ENCODE measurements around the gene MOGAT3.

The MOGAT3 gene

DNA sequence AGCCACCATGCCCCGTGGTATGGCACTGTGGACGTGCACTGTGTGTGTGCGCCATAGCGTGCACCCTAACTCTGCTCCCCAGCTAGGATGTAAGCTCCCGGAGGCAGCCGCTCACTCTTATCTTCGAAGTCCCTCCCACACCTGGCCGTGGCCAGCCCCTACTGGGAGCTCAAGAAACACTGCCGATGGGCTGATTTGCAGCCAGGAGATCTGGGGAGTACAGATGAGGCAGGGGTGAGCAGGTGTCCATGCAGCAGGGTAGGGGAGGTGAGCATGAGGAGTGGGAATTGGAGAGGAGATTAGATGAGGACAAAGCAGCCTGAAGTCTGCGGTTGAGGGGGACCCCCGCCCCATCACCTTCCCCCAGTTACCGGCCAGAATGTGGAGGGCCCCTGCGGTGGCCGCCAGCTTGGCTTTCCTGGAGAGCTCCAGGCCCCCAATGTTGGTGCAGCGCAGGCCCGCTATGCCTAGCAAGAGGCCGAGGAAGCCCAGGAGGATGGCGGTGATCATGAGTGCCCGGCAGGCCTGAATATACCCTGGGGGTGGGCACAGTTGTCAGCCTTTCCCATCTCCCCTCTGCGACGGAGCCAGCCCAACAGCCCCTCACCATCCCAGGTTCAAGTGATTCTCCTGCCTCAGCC is 33.2 kb upstream of the MOGAT3 start:
- no peak for DNase-seq (ENCODE audit: low read depth, low spot score)

DNA sequence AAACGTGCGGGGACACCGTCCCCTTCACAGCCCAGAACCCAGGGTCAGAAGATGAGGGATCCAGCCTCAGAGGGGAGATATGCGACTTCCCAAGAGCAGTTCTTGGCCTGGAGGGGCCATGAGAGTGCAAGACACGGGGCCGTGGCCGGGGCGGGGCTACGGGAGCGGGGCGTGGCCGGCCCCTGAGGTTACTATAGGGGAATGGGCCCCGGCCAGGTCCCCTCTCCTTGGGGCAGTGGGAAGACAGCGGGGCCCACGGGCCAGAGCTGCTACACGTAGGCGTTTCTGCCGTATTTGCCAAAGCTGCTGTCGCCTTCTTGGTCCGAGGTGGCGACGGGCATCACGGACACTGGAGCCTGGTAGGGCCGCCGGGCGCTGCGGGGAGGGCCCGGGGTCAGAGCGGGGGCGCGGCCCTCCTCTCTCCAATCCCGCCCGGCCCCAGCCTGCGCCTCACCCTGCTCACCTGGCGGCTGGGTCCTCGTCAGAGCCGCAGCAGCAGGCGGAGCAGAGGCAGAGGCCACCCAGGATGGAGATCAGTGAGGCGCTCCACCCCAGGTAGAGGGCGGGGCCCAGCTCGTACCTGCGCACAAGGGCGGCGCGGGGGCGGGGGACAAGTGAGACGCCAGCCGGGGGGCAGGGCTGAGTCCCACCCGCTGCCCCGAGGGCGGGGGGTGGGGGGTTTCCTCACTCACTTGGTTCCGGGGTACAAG is 31.5 kb upstream of the MOGAT3 start:
- DNase-seq (ENCODE audit: low read depth, low spot score) = no peak

DNA sequence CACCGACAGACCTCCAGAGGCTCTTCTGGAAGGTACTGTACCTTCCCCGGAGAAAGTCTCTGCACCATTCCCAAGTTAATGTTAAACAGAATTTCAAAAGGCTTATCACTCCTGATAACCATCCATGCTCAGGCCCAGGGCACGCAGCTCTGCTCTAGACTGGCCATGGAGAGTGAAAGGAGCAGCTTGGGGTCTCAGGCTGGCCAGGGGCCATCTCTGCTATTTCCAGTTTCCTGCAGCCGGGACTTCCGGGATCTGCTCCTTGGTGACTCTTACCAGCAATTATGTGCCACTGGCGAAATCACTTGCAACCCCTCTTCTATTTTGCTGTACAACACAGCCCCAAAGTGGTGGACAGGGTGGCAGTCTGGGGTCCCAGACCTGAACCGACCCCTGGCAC is 30.8 kb upstream of the MOGAT3 start:
- no peak for DNase-seq (ENCODE audit: low read depth, low spot score)

DNA sequence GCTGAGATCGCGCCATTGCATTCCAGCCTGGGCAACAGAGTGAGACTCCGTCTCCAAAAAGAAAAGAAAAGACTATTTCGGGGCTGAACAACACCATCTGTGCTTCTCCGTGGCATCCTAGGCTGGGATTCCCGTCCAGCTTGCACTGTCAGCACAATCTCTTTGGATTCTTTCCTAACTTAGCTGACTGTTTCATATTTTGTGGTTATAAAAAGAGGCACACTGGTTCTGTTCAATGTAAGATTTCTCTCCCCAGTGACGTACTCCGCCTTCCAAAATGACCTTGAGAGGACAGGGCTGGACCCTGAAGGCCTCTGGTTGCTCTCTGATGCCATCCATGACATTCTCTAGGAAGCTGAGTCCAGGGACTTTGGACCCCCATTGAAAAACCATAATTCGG is 25.9 kb upstream of the MOGAT3 start:
- DNase-seq (ENCODE audit: low read depth, low spot score) = no peak

DNA sequence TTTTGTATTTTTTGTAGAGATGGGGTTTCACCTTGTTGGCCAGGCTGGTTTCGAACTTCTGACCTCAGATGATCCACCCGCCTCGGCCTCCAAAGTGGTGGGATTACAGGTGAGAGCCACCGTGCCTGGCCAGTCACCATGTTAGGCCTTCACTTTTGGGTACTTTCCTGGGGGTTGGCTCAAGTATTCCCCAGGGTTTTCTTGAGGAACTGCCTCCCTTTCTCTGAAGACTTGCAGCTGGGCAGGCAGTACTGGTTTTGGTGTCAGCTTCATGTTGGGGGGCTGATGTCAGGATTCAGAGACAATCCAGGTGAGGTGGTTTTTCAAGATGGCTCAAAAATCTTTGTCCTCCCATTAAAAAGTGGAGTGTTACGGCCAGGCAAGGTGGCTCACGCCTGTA is 24.8 kb upstream of the MOGAT3 start:
- no peak for DNase-seq (ENCODE audit: low read depth, low spot score)

DNA sequence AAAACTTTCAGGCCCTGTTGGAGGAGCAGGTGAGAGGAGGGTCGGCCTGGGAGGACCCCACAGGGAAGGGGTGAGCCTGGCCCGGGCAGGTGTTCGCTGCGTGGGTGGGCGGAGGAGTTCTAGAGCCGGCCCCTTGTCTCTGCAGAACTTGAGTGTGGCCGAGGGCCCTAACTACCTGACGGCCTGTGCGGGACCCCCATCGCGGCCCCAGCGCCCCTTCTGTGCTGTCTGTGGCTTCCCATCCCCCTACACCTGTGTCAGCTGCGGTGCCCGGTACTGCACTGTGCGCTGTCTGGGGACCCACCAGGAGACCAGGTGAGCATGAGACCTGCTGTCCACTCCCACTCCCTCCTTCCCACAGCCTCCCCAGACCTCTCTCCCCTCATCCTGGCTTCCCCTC is 22.7 kb upstream of the MOGAT3 start:
- no peak for DNase-seq (ENCODE audit: low read depth, low spot score)

DNA sequence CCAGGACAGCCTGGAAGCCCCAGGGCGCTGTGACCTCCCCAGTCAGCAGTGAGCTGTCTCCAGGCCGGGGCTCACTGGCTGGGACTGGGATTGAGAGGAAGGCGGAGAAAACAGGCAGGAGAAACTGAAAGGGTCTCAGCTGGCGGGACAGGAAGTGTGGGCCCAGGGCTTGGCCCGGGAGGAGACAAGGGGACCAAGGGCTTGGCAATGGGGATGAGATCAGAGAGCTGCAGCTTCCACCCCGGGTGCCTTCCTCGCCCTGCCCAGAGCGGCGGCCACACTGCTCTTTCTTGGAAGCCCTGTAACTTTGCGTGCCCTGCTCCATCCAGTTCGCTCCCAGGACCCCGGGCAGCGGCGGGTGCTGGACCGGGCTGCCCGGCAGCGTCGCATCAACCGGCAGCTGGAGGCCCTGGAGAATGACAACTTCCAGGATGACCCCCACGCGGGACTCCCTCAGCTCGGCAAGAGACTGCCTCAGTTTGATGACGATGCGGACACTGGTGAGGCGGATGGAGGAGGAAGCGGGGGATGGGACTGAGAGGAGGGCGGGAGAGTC is 21.5 kb upstream of the MOGAT3 start:
- DNase-seq (ENCODE audit: low read depth, low spot score) = no peak

DNA sequence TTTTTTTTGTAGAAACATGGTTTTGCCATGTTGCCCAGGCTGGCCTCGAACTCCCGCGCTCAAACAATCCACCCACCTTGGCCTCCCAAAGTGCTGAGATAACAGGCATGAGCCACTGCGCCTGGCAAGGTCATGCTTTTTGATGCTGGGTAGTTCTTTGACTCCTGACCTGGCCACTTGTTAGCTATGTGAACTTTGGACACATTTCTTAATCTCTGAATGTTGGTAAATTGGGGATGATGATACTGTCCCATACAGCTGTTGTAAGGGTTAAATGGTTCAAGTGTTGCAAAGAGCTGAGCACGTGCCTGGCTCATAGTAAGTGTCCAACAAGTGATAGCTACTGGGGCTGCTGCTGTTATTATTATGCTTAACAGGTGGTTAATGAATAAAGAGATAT is 19.5 kb upstream of the MOGAT3 start:
- no peak for DNase-seq (ENCODE audit: low read depth, low spot score)

DNA sequence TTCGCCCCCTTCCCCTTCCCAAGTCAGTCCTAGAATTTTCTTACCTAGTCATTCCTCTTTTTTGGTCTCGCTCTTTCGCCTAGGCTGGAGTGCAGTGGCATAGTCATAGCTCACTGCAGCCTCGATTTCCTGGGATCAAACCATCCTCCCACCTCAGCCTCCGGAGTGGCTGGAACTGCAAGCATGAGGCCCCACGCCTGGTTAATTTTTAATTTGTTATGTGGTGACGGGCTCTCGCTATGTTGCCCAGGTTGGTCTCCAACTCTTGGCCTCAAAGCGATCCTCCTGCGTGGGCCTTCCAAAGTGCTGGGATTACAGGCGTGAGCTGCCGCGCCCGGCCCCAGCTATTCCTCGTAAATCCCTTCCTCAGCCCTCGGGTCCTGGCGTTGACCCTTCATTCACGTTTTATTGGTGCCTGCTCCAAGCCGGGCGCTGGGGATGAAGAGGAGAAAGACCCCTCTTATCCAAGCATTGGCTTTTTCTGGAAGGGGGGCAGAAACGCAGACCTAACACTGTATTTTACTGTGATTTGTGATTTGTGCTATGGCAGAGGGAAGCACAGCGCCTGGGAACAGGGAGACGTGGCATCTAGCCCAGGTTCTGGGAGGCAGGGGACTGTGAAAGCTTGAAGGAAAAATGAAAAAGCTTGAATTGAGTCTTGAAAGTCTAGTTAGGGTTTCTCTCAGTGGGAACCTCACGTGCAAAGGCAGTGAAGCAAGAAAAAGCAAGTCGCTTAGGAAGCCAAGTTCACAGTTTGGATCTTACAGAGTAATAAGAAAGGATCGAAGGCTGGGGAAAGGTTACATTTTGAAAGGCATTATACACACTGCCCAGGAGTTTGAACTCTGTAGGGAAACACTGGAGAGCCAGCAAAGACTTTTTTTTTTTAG is 17.6 kb upstream of the MOGAT3 start:
- DNase-seq (ENCODE audit: low read depth, low spot score) = no peak

DNA sequence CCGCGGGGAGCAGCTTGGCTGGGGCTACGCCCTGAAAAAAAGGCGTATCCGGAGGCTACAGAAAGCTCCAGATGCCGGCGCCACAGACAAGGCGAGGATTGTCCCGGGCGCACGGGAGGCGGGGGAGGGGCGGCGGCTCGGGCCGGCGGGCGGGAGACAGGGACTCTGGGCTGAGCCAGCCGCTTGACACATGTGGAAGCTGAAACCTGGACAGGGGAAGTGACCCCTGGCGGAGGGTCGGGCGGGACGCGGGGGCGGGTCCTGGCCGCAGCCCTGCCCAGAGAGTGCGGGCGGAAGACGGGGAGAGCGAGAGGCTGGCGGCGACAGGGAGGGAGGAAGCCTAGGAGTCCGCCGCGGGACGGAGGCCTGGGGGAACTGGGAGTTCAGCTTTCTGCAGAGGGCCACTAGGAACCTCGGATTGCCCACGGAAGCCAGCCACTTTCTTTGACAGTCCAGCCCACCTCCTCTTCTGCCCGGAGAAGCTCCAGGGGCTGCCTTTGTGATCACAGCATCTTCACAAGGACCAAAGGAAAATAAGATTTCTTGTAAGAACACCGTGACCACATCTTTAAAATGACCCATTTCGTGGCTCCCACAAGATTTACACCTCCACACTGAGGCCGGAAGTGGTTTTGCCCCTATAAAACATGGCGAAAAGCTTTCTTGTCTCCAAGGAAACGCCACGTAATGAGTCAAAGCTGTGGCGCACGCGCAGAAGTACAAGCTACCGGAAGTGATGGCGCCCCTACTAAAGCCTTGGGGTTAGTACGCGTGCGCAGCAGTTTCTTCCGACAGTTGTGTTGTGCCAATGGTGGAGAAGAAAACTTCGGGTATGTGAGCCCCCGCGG is 16.8 kb upstream of the MOGAT3 start, which contains the start of the genes PLOD3 and ZNHIT1:
Gene PLOD3, minus strand, starts transcription at position 194 of the 848 bp plus-strand sequence. CDS start 307 bp downstream, outside the sequence.
Gene ZNHIT1, plus strand, starts transcription at position 778 of the 848 bp plus-strand sequence. Its CDS starts 31 bp downstream, at position 809.
- peak; percentile 89 for DNase-seq (ENCODE audit: low read depth, low spot score)

DNA sequence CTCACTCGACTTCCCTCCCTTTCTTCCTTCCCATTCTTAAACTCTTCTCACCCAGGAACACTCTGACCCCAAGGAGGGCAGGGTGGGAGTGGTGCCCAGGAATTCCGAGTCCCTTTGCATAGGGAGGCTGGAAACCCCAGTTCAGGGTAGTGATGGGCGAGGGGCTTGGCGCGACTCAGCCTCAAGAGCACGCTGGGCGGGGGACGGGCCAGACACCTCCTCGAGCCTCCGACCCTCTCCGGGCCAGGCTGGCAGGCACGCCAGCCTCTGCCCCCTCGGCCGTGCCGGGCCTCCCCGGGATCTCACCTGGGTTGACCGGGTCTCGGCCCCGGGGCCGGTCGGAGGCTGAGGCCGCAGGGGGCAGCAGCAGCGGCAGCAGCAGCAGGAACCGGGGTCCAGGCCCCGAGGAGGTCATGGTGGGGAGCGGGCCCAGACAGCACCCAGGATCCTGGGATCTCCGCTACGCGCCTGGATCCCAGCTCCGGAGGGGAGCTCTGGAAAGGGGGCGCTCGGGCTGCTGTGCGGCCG is 16.1 kb upstream of the MOGAT3 start:
- DNase-seq (ENCODE audit: low read depth, low spot score) = no peak

DNA sequence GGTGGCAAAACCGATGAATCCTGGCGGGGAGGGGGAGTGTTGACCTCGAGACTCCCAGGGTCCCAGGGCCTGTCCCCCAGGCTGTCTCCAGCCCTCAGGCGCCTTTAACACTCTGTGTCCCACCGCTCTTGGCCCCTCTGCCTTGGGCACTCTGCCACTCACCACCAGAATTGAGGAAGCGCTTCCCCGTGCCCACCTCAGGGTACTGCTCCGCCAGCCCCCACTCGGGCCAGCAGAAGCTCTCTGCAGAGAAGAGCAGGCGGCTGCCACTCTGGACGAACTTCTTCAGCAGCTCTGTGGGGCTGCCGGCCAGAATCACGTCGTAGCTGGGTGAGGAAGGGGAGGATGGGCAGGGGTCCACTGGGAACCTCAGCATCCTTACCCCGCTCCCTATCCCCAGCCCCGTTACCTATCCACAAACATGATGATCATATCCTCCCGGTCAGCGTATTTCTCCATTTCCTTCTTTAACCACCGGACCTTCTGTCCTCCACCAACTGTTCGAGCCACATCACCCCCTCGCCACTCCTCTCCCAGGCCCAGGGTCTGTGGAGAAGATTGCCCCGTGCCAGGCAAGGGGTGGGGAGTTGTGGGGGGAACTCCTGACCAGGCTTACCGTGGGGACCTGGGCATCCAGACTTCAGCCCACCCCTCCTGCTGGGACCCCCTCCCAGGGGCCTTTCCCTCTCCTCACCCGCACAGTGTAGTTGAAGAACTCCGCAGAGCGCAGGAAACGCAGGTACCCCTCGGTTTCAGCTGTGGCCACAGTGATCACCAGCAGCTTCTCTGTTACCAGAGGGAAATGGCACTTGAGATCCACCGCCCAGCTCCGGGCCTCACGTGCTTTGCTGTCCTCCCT is 15.4 kb upstream of the MOGAT3 start:
- DNase-seq (ENCODE audit: low read depth, low spot score) = no peak

DNA sequence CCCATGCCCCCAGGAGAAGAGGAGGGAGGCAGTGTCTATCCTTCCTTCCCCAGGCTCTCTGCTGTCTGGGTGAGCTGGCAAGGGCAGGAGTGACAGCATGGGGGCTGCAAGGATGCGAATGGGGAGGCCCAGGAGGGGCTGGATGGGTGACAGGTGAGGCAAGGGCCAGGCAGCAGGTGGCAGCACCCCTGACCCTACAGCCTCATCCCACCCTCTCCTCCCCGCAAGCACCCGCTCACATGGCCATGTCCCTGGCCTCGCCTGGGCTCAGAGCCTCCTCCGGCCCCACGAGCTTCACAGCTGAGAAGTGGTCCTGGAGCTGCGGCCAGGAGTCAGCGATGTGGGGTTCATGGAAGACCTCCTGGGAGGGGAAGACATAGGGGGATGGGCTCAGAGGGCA is 11.2 kb upstream of the MOGAT3 start:
- DNase-seq (ENCODE audit: low read depth, low spot score) = no peak

DNA sequence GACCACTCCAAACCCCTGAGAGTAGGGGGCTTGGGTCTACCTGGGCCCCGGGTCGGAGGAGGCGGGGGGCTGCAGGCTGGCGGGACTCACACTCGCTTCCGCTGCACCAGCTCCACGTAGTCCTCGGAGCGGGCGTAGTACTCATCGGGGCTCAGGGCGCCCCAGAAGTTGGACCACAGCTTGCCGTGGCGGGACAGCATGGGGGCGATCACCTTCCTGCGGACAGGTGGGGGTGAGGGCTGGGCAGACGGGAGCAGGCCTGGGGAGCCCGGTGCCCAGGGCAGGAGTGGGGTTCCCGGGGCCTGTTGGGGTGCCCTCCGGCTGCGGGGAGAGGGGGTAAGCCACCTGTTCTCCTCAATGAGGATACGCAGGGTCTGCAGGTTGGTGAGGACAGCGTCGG is 10.7 kb upstream of the MOGAT3 start:
- DNase-seq (ENCODE audit: low read depth, low spot score) = no peak

DNA sequence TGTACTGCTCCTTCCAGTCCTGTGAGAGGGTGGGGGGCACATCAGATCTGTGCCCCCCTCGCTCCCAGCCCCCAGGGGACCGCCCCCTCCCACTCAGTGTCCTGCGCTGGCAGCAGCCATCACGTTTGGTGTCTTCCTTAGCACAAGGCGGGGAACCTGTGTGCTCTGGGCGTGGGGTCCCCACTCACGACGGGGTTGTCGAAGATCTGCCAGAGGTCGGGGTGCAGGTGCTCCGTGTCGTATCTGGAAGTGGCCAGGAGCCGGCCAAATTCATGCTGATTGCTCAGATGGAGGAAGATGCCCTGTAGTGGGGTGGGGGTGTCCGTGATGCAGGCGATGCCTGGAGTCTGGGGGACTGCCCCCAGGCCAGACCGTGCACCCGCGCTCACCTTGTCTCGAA is 9.3 kb upstream of the MOGAT3 start:
- no peak for DNase-seq (ENCODE audit: low read depth, low spot score)

DNA sequence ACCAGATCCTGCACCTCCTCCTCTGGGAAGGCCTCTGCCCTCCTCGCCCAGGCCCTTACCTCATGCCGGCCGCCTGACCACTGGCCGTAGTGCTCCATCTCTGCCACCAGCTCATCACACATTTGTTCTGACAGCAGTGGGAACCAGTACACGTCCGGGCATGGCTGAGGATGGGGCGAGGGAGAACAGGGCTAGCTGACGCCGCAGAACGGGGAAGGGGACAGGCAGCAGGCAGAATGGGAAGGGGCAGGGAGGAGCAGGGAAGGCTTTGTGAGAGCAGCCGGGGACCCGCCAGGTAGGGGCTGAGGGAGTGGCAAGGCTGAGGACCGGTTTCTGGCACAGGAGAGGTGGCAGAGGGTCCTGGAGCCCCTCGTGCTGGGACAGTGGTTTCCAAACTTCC is 8.0 kb upstream of the MOGAT3 start:
- no peak for DNase-seq (ENCODE audit: low read depth, low spot score)

DNA sequence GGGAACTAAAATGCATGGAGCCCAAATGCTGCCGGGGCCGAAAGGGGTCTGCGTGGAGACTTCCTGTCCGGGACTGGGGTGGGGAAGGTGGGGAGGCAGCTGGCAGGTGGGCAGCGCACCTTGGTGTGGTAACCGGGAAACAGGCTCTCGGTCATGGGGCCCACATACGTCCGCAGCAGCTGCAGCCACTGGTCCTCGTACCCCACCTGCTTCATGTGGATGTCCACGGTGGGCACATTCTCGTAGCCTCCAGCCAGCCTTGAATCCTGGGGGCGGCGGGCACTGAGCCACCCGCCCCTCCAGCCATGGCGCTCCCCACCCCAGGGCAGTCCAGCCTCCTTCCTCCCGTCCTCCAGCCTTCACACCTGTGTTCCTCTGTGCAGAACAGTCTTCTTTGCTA is 6.6 kb upstream of the MOGAT3 start:
- no peak for DNase-seq (ENCODE audit: low read depth, low spot score)

DNA sequence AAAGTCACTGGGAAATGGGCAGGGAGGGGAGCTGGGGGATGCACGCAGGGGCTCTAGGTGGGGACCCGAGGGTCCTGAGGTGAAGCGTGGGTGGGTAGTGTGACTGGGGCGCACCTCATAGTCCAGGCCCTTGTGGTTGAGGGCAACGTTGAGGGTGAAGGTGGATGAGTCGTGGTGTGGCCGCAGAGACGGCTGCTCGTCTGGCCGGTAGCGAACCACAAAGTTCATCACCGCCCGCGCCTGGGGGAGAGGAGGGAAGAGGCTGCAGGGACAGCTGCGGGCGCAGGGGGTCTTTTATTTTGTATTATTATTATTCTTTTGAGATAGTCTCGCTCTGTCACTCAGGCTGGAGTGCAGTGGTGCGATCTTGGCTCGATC is 5.8 kb upstream of the MOGAT3 start:
- no peak for DNase-seq (ENCODE audit: low read depth, low spot score)

DNA sequence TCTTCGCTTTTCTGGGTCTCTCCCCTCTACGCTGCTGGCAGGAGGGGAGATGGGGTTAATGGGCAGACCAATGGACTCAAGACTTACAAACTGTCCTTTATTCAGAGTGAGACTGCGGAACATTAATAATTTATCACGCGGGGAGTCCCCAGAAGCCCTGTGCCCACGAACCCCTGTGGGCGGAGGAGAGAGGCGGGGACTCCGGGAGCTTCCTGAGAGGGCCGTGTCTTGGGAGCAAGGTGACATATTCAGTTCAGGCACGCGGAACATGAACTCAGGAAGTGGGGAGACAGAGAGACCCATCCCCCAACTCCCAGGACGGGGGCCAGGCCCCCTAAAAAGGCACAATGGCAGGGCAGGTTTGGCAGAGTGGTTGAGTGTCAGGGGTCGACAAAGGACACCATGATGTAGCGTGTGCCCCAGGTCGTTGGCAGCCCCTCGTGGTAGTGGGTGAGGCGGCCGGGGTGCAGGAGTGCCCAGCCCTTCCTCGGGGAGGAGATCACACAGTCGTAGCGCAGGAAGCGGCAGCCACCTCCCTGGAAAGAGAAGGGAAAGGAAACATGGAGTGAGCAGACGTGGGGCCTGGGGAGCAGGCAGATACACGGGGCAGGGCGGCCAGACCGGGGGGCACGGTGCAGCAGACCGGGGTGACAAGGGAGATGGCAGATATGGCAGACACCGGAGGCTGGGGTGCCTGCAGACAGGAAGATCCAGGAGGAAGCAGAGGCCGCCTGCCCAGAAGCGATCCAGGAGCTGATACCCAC is 5.2 kb upstream of the MOGAT3 start:
- DNase-seq (ENCODE audit: low read depth, low spot score) = no peak
